HCT116 (cell line): ENCODE results near the gene FAM50A.

ENCODE experiments used
- CTCF ChIP-seq, 3 experiments: fragments of 200-600 bp in 1 of 3; sonication (generic) in 1 of 3; IDR thresholded peaks in 2 of 3; conservative IDR thresholded peaks in 1 of 3; 2 replicates each; pipeline ENCODE4 v1.5.1; 2012 to 2017; ENCODE audit warnings: low read depth in 2 of 3, low read length in 2 of 3, antibody characterized with exemption in 1 of 3, borderline replicate concordance in 1 of 3, control low read depth in 1 of 3, mild to moderate bottlenecking in 1 of 3, mixed read lengths in 1 of 3, mixed run types in 1 of 3, moderate library complexity in 1 of 3; ENCODE audit not compliant: insufficient read depth in 1 of 3
- EZH2 ChIP-seq: fragments of 200-600 bp; sonication (generic); IDR thresholded peaks from 2 replicates; pipeline ENCODE4 v1.6.1; 2017; ENCODE audit warnings: antibody characterized with exemption, mixed run types
- EZH2phosphoT487 ChIP-seq: fragments of 200-600 bp; IDR thresholded peaks from 2 replicates; pipeline ENCODE4 v1.6.1; 2018; ENCODE audit warnings: antibody characterized with exemption, borderline replicate concordance
- MAX ChIP-seq: IDR thresholded peaks from 2 replicates; pipeline ENCODE4 v1.6.1; 2012
- ZNF274 ChIP-seq: fragments of 200-500 bp; sonication (Bioruptor generic); IDR thresholded peaks from 2 replicates; pipeline ENCODE4 v1.6.1; 2014; ENCODE audit warnings: mild to moderate bottlenecking, low read depth, low read length, inconsistent platforms

- TF ChIP-seq CTCF (IDR thresholded peaks at IDR 0.05 in 2 of 3, conservative IDR thresholded peaks at IDR 0.05 in 1 of 3; ENCODE audit: borderline replicate concordance in 1 of 3, insufficient read depth in 1 of 3, low read depth in 2 of 3, low read length in 2 of 3) (no peak), EZH2 (no peak), ZNF274 (no peak), MAX (no peak), EZH2phosphoT487 (no peak)
These were observed 15.9 kb downstream of the FAM50A start for GRCh38 chrX:154459832-154460231.
